Astrocyte (in vitro differentiated cells and primary cell): Measurements from ENCODE around the gene FGFBP1. TPM values are rescaled to one million over a fixed set of nuclear protein-coding genes. Genes with fewer than 3 reads are reported as not detected.

Experiments
- DNase-seq: peaks from one replicate; pipeline ENCODE4 v3.0.0-alpha.2; 2010; ENCODE audit warnings: low read depth
- FAIRE-seq: peaks from 2 replicates; lab custom pipeline; 2011; peaks lifted over from hg19 to GRCh38; lab: Jason Lieb, UNC
- H2AFZ ChIP-seq: 2 replicates; pipeline ENCODE4 v1.6.0; 2012; ENCODE audit warnings: low read depth, low read length, inconsistent platforms
- H3K27ac ChIP-seq: 2 replicates; pipeline ENCODE4 v1.5.1; 2011; ENCODE audit warnings: low read depth, low read length, inconsistent platforms
- H3K27me3 ChIP-seq: 2 replicates; pipeline ENCODE4 v1.6.0; 2011; ENCODE audit warnings: low read length, inconsistent platforms; ENCODE audit not compliant: insufficient read depth
- H3K36me3 ChIP-seq: 2 replicates; pipeline ENCODE4 v1.5.1; 2011; ENCODE audit warnings: low read length, inconsistent platforms; ENCODE audit not compliant: insufficient read depth
- H3K4me1 ChIP-seq: 2 replicates; pipeline ENCODE4 v1.5.1; 2011; ENCODE audit warnings: low read length, inconsistent platforms; ENCODE audit not compliant: insufficient read depth
- H3K4me2 ChIP-seq: 2 replicates; pipeline ENCODE4 v1.6.0; 2012; ENCODE audit warnings: low read length, inconsistent platforms
- H3K4me3 ChIP-seq: 2 replicates; pipeline ENCODE4 v1.5.1; 2011; ENCODE audit warnings: low read depth, mild to moderate bottlenecking, low read length, inconsistent platforms; ENCODE audit not compliant: insufficient read depth
- H3K79me2 ChIP-seq: 2 replicates; pipeline ENCODE4 v1.6.0; 2012; ENCODE audit warnings: mild to moderate bottlenecking, low read length, inconsistent platforms; ENCODE audit not compliant: insufficient read depth
- H3K9ac ChIP-seq: 2 replicates; pipeline ENCODE4 v1.6.0; 2012; ENCODE audit warnings: mild to moderate bottlenecking, low read length, inconsistent platforms
- H3K9me3 ChIP-seq: 2 replicates; pipeline ENCODE4 v1.5.1; 2012; ENCODE audit warnings: low read depth, mild to moderate bottlenecking, low read length, inconsistent platforms; ENCODE audit not compliant: insufficient read depth
- H4K20me1 ChIP-seq: 2 replicates; pipeline ENCODE4 v1.6.0; 2012; ENCODE audit warnings: low read length, inconsistent platforms; ENCODE audit not compliant: insufficient read depth
- H3K27ac Mint-ChIP-seq: one replicate; pipeline ENCODE4 v1.8.0; 2021; ENCODE audit warnings: mild to moderate bottlenecking, mixed read lengths; ENCODE audit not compliant: unreplicated experiment
- H3K27me3 Mint-ChIP-seq: one replicate; pipeline ENCODE4 v1.8.0; 2021; ENCODE audit warnings: low read depth, mixed read lengths; ENCODE audit not compliant: unreplicated experiment
- H3K36me3 Mint-ChIP-seq: one replicate; pipeline ENCODE4 v1.8.0; 2021; ENCODE audit warnings: low read depth, mixed read lengths; ENCODE audit not compliant: unreplicated experiment
- H3K4me1 Mint-ChIP-seq: one replicate; pipeline ENCODE4 v1.8.0; 2021; ENCODE audit warnings: low read depth, mixed read lengths; ENCODE audit not compliant: unreplicated experiment
- H3K4me3 Mint-ChIP-seq: one replicate; pipeline ENCODE4 v1.8.0; 2021; ENCODE audit warnings: mild to moderate bottlenecking, moderate library complexity, mixed read lengths; ENCODE audit not compliant: unreplicated experiment
- H3K9me3 Mint-ChIP-seq: one replicate; pipeline ENCODE4 v1.8.0; 2021; ENCODE audit warnings: mild to moderate bottlenecking, mixed read lengths; ENCODE audit not compliant: unreplicated experiment
- EZH2 ChIP-seq: IDR thresholded peaks from 2 replicates; pipeline ENCODE4 v1.6.1; 2012; ENCODE audit warnings: mild to moderate bottlenecking, low read length, inconsistent platforms; ENCODE audit not compliant: insufficient read depth
- total RNA-seq: library from RNA; stranded (reverse); gene quantifications from 2 replicates; pipeline ENCODE4 v1.2.1, GENCODE V29; 2021
- TF ChIP-seq, protein P1 (sequence below): IDR thresholded peaks from 2 replicates; pipeline ENCODE4 v1.5.1; 2011; ENCODE audit warnings: low read depth, mild to moderate bottlenecking, inconsistent platforms, low read length, moderate library complexity; ENCODE audit not compliant: insufficient read depth

FGFBP1 gene
- total RNA-seq, 1 donor from 2014 or later: not detected

DNA sequence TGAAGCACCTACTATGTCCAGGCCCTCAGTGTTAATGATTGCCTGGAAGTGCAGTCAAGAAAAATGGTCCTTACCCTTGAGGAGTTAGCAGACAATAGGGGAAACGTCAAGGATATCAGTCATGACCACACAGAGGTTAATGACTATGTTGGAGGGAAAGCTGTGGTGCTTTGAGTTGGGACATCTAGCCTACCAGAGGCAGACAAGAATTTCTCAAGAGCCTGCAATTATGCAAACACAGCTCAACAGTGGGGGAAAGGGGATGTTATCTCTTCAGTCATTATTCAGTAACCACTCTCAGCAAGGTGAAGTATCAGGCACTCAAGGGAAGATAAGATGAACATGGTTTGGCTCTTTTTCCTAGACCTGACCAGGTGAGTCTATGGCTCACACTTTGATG, 7.0 kb upstream of the FGFBP1 start:
- Mint-ChIP-seq H3K4me3 (no peak overlapping the region), H3K9me3 (peaks cover 2% of the 10 kb centered on the region), H3K4me1 (no peaks in the 10 kb centered on the region), H3K27ac (no peak overlapping the region), H3K27me3 (peaks cover 6% of the 10 kb centered on the region), H3K36me3 (no peaks in the 10 kb centered on the region)
- Histone ChIP-seq H3K4me1 (no peaks in the 10 kb centered on the region), H3K4me2 (no peak overlapping the region), H3K79me2 (no peaks in the 10 kb centered on the region), H3K4me3 (no peak overlapping the region), H3K9me3 (no peaks in the 10 kb centered on the region), H3K27ac (no peak overlapping the region), H4K20me1 (no peaks in the 10 kb centered on the region), H3K36me3 (no peaks in the 10 kb centered on the region), H3K9ac (no peak overlapping the region), H2AFZ (no peak overlapping the region), H3K27me3 (no peaks in the 10 kb centered on the region)
- TF ChIP-seq EZH2: no peak
- TF ChIP-seq, protein P1, sequence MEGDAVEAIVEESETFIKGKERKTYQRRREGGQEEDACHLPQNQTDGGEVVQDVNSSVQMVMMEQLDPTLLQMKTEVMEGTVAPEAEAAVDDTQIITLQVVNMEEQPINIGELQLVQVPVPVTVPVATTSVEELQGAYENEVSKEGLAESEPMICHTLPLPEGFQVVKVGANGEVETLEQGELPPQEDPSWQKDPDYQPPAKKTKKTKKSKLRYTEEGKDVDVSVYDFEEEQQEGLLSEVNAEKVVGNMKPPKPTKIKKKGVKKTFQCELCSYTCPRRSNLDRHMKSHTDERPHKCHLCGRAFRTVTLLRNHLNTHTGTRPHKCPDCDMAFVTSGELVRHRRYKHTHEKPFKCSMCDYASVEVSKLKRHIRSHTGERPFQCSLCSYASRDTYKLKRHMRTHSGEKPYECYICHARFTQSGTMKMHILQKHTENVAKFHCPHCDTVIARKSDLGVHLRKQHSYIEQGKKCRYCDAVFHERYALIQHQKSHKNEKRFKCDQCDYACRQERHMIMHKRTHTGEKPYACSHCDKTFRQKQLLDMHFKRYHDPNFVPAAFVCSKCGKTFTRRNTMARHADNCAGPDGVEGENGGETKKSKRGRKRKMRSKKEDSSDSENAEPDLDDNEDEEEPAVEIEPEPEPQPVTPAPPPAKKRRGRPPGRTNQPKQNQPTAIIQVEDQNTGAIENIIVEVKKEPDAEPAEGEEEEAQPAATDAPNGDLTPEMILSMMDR: no peak
- no peak for DNase-seq
- no peak for FAIRE-seq

GRCh38 chr4:15944895-15945294, 6.4 kb upstream of the FGFBP1 start:
- Mint-ChIP-seq H3K36me3 (no peaks in the 10 kb centered on the region), H3K4me1 (no peaks in the 10 kb centered on the region), H3K27ac (no peak overlapping the region), H3K4me3 (no peak overlapping the region), H3K27me3 (peaks cover 6% of the 10 kb centered on the region), H3K9me3 (peaks cover 2% of the 10 kb centered on the region)
- no peak overlapping the region for H3K4me2 ChIP-seq
- H3K36me3 ChIP-seq: no peaks in the 10 kb centered on the region
- H3K9me3 ChIP-seq: no peaks in the 10 kb centered on the region
- no peak for FAIRE-seq
- H3K9ac ChIP-seq: no peak overlapping the region
- H3K4me1 ChIP-seq: no peaks in the 10 kb centered on the region
- H2AFZ ChIP-seq: no peak overlapping the region
- H3K79me2 ChIP-seq: no peaks in the 10 kb centered on the region
- H3K27me3 ChIP-seq: no peaks in the 10 kb centered on the region
- no peaks in the 10 kb centered on the region for H4K20me1 ChIP-seq
- no peak overlapping the region for H3K4me3 ChIP-seq
- no peak for TF ChIP-seq EZH2
- TF ChIP-seq, protein P1: no peak
- DNase-seq: no peak
- H3K27ac ChIP-seq: no peak overlapping the region

GRCh38 chr4:15942283-15942682, 3.7 kb upstream of the FGFBP1 start:
- no peak overlapping the region for H2AFZ ChIP-seq
- FAIRE-seq: no peak
- no peak for TF ChIP-seq EZH2
- TF ChIP-seq, protein P1: no peak
- no peak overlapping the region for H3K9ac ChIP-seq
- H3K4me1 ChIP-seq: no peaks in the 10 kb centered on the region
- H3K4me1 Mint-ChIP-seq: no peaks in the 10 kb centered on the region
- peaks cover 6% of the 10 kb centered on the region for H3K27me3 Mint-ChIP-seq
- H3K9me3 ChIP-seq: no peaks in the 10 kb centered on the region
- no peaks in the 10 kb centered on the region for H3K36me3 ChIP-seq
- no peaks in the 10 kb centered on the region for H3K79me2 ChIP-seq
- H3K36me3 Mint-ChIP-seq: no peaks in the 10 kb centered on the region
- H3K27me3 ChIP-seq: no peaks in the 10 kb centered on the region
- H3K4me3 Mint-ChIP-seq: no peak overlapping the region
- no peak overlapping the region for H3K27ac Mint-ChIP-seq
- DNase-seq: no peak
- no peak overlapping the region for H3K4me3 ChIP-seq
- no peak overlapping the region for H3K4me2 ChIP-seq
- no peak overlapping the region for H3K27ac ChIP-seq
- peaks cover 2% of the 10 kb centered on the region for H3K9me3 Mint-ChIP-seq
- H4K20me1 ChIP-seq: no peaks in the 10 kb centered on the region
